MM.1S (cell line): ENCODE measurements around the gene TENT4A.
"Not testable (repeated sequence)": the region's sequence is repeated elsewhere in the genome, so short reads cannot be mapped to it uniquely, and the experiment has no call there.

Experiments
- DNase-seq: peaks from one replicate; pipeline ENCODE4 v3.0.0-alpha.2; 2015
- H2AFZ ChIP-seq: fragments of 300-600 bp; sonication (generic); 2 replicates; pipeline ENCODE4 v1.6.0; 2016; ENCODE audit warnings: antibody characterized with exemption, low read length
- H3F3A ChIP-seq: fragments of 300-600 bp; sonication (generic); 2 replicates; pipeline ENCODE4 v1.6.1; 2016; ENCODE audit warnings: mild to moderate bottlenecking, antibody characterized with exemption, low read length, moderate library complexity, mixed read lengths; ENCODE audit not compliant: insufficient read depth
- H3K27ac ChIP-seq: fragments of 300-600 bp; sonication (generic); 2 replicates; pipeline ENCODE4 v1.5.1; 2016; ENCODE audit warnings: mild to moderate bottlenecking, low read length
- H3K27me3 ChIP-seq: fragments of 300-600 bp; sonication (generic); replicated peaks from 2 replicates; pipeline ENCODE4 v1.6.0; 2016; ENCODE audit warnings: low read length; ENCODE audit not compliant: insufficient read depth
- H3K36me3 ChIP-seq: fragments of 300-600 bp; sonication (generic); replicated peaks from 2 replicates; pipeline ENCODE4 v1.6.1; 2016; ENCODE audit warnings: mild to moderate bottlenecking, low read length, mixed read lengths; ENCODE audit not compliant: insufficient read depth
- H3K4me1 ChIP-seq: fragments of 300-600 bp; sonication (generic); 2 replicates; pipeline ENCODE4 v1.6.1; 2016; ENCODE audit warnings: low read length, mixed read lengths
- H3K4me2 ChIP-seq: fragments of 300-600 bp; sonication (generic); 2 replicates; pipeline ENCODE4 v1.6.0; 2016; ENCODE audit warnings: low read depth, low read length
- H3K4me3 ChIP-seq: fragments of 300-600 bp; sonication (generic); 2 replicates; pipeline ENCODE4 v1.5.1; 2016; ENCODE audit warnings: low read length, mixed read lengths
- H3K79me2 ChIP-seq: fragments of 300-600 bp; sonication (generic); 2 replicates; pipeline ENCODE4 v1.6.1; 2016; ENCODE audit warnings: mixed run types, low read length, mixed read lengths
- H3K9ac ChIP-seq: fragments of 300-600 bp; sonication (generic); 2 replicates; pipeline ENCODE4 v1.6.1; 2016; ENCODE audit warnings: low read length, mixed read lengths
- H3K9me2 ChIP-seq: fragments of 300-600 bp; sonication (generic); replicated peaks from 2 replicates; pipeline ENCODE4 v1.6.1; 2016; ENCODE audit warnings: mild to moderate bottlenecking, low read length, mixed read lengths; ENCODE audit not compliant: insufficient read depth
- H3K9me3 ChIP-seq: fragments of 300-600 bp; sonication (generic); replicated peaks from 2 replicates; pipeline ENCODE4 v1.6.1; 2016; ENCODE audit warnings: mild to moderate bottlenecking, low read length, mixed read lengths; ENCODE audit not compliant: insufficient read depth
- H4K20me1 ChIP-seq: fragments of 300-600 bp; sonication (generic); 2 replicates; pipeline ENCODE4 v1.6.1; 2016; ENCODE audit warnings: mild to moderate bottlenecking, low read length, moderate library complexity, mixed read lengths; ENCODE audit not compliant: insufficient read depth
- CTCF ChIP-seq: fragments of 300-600 bp; sonication (generic); IDR thresholded peaks from 2 replicates; pipeline ENCODE4 v1.5.1; 2016; ENCODE audit warnings: antibody characterized with exemption, low read length, mixed read lengths
- EZH2 ChIP-seq: fragments of 300-600 bp; sonication (generic); optimal IDR thresholded peaks from 2 replicates; pipeline ENCODE3; 2017; ENCODE audit warnings: low read depth, mild to moderate bottlenecking, antibody characterized with exemption, low read length, mixed read lengths
- EZH2phosphoT487 ChIP-seq: fragments of 300-600 bp; sonication (generic); IDR thresholded peaks from 2 replicates; pipeline ENCODE4 v1.6.1; 2018; ENCODE audit warnings: antibody characterized with exemption, low read length

TENT4A gene

GRCh38 chr5:6713274-6714225 is at the start of gene TENT4A:
TENT4A (plus strand) TSS chr5:6713432; CDS start chr5:6713984, 552 bp downstream.
- Histone ChIP-seq H2AFZ (peak within 1 kb of the TSS; percentile 54), H3K27me3 (no peaks in the 10 kb centered on the region), H3K9me2 (no peaks in the 10 kb centered on the region), H4K20me1 (peaks cover 18% of the 10 kb centered on the region), H3K9me3 (no peaks in the 10 kb centered on the region), H3K36me3 (peaks cover 3% of the 10 kb centered on the region; the same call in 1 of the 2 replicates), H3K79me2 (peaks cover 42% of the 10 kb centered on the region), H3K9ac (peak within 1 kb of the TSS; percentile 85), H3F3A (peaks cover 35% of the 10 kb centered on the region), H3K4me1 (peaks cover 45% of the 10 kb centered on the region), H3K27ac (peak within 1 kb of the TSS; percentile 97), H3K4me3 (peak within 1 kb of the TSS; percentile 89), H3K4me2 (peak within 1 kb of the TSS; percentile 76)
- TF ChIP-seq CTCF (no peak), EZH2 (no peak), EZH2phosphoT487 (no peak)
- DNase-seq = no peak

GRCh38 chr5:6666762-6667161 is 46.5 kb upstream of the TENT4A start:
- H3K4me3 ChIP-seq = no peak overlapping the region
- no peak overlapping the region for H3K4me2 ChIP-seq
- no peaks in the 10 kb centered on the region for H3K9me3 ChIP-seq
- H3K4me1 ChIP-seq = no peaks in the 10 kb centered on the region
- no peak overlapping the region for H3K27ac ChIP-seq
- DNase-seq = no peak
- TF ChIP-seq EZH2phosphoT487 (no peak), CTCF (no peak), EZH2 (no peak)
- H3K79me2 ChIP-seq = no peaks in the 10 kb centered on the region
- H3K9me2 ChIP-seq = no peaks in the 10 kb centered on the region
- no peaks in the 10 kb centered on the region for H4K20me1 ChIP-seq
- H3K27me3 ChIP-seq = no peaks in the 10 kb centered on the region
- H3K36me3 ChIP-seq = no peaks in the 10 kb centered on the region
- H3F3A ChIP-seq = no peaks in the 10 kb centered on the region
- no peak overlapping the region for H2AFZ ChIP-seq
- no peak overlapping the region for H3K9ac ChIP-seq

GRCh38 chr5:6667648-6668047 is 45.6 kb upstream of the TENT4A start:
- H3F3A ChIP-seq = no peaks in the 10 kb centered on the region
- no peaks in the 10 kb centered on the region for H3K9me2 ChIP-seq
- H3K4me1 ChIP-seq = no peaks in the 10 kb centered on the region
- H3K36me3 ChIP-seq = no peaks in the 10 kb centered on the region
- no peak overlapping the region for H2AFZ ChIP-seq
- no peak overlapping the region for H3K9ac ChIP-seq
- no peaks in the 10 kb centered on the region for H3K9me3 ChIP-seq
- no peak for DNase-seq
- H3K27ac ChIP-seq = no peak overlapping the region
- H3K4me2 ChIP-seq = no peak overlapping the region
- H3K79me2 ChIP-seq = no peaks in the 10 kb centered on the region
- no peaks in the 10 kb centered on the region for H4K20me1 ChIP-seq
- no peaks in the 10 kb centered on the region for H3K27me3 ChIP-seq
- no peak overlapping the region for H3K4me3 ChIP-seq
- TF ChIP-seq EZH2phosphoT487 (no peak), CTCF (no peak), EZH2 (no peak)

- H3F3A ChIP-seq, H3K36me3 ChIP-seq, H3K4me2 ChIP-seq, H3K27me3 ChIP-seq, H3K9me3 ChIP-seq, H3K9me2 ChIP-seq, H2AFZ ChIP-seq, H4K20me1 ChIP-seq, H3K79me2 ChIP-seq, H3K4me3 ChIP-seq, DNase-seq, H3K27ac ChIP-seq, H3K9ac ChIP-seq, H3K4me1 ChIP-seq: not testable (repeated sequence)
Measured at GRCh38 chr5:6668717-6669116, 44.5 kb upstream of the TENT4A start.
